NCI-H2029 treated with DMSO at 0.1 percent for 48 hours (cell line): Measurements from ENCODE around the gene HSH2D.

Experiments
- DNase-seq: peaks from one replicate; lab custom pipeline; 2025; lab: John Stamatoyannopoulos, UW

HSH2D gene

GRCh38 chr19:16197622-16198369 lies 54.3 kb downstream of the HSH2D start, which contains the start of gene AP1M1:
AP1M1 (plus strand) TSS chr19:16197911; CDS start chr19:16198027, 116 bp downstream.
- DNase-seq, result peak; percentile 88

DNA sequence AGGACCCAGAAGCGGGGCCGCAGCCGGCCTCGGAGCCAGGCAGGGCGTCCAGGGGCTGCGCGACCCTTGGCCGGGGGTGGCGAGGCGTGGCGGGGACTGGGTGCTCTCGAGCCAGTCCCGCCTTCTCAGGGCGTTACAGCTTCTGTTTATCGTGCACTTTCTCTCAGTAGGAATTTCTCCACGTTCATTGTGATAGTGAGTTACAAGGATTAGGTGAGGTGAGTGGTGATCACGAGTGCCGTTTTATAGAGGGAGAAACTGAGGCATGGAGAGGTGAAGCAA lies 54.8 kb downstream of the HSH2D start:
- DNase-seq, result no peak

- no peak for DNase-seq
These were observed 55.9 kb downstream of the HSH2D start for GRCh38 chr19:16199275-16199932.

DNA sequence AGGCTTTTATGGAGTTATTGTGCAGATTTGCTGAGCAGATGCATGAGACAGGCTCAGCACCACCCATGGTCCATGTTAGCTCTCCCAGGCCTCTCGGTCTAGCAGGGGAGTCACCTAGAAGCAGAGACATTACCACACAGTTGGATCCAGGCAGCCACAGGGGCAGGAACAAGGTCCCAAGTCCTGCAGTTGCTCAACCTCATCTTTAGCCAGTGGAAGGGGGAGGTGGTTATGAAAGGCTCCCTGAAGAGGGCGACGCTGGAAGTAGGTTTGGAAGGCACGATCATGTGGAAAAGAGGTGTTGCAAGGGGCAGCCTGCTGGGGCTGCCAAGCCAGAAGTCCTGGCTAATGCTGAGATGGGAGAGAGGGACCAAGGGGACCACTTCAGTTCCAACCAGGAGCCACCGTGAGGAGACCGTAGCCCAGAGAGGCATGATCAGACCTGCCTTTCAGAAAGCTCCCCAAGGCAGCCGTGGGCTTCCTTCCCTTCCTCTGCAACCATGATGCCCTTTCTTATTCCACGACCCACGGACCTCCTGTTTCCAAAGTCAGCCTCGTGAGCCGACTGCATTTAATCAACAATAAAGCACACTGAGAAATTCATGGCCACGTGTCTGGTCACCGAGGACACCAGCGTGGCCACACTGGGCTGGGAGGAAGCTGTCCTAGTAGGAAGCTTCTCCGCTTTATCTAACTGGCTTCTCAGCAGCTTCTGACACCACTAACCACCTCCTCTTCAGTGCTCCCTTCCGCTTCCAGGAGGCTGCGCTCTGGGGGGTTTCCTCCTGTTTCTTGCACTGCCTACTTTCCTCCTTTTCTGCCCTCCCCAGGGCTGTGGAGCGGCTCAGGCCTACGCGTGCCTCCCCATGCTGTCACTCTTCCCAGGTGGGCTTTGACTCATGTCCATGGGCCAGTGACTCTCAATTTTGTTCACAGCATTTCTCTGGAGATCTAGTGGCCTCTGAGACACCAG lies 56.8 kb downstream of the HSH2D start:
- DNase-seq, result no peak

DNA sequence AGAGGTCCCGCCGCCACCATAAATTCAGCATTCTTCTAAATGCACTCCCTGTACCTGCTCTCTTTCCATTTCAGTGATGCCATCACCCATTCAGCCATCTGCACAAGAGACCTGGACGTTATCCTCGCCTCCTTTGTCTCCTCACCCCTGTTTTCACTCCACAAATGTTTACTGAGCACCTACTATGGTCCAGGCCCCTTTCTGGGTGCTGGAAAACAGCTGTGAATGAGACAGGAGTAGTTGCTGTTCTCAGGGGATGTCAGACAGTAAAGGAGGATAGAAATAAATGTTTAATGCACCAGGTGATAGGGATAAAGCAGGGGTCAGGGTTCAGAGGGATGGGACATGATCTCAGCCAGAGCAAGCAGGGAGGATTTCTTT lies 57.5 kb downstream of the HSH2D start:
- no peak for DNase-seq

GRCh38 chr19:16202320-16203255 lies 59.1 kb downstream of the HSH2D start:
- no peak for DNase-seq

DNA sequence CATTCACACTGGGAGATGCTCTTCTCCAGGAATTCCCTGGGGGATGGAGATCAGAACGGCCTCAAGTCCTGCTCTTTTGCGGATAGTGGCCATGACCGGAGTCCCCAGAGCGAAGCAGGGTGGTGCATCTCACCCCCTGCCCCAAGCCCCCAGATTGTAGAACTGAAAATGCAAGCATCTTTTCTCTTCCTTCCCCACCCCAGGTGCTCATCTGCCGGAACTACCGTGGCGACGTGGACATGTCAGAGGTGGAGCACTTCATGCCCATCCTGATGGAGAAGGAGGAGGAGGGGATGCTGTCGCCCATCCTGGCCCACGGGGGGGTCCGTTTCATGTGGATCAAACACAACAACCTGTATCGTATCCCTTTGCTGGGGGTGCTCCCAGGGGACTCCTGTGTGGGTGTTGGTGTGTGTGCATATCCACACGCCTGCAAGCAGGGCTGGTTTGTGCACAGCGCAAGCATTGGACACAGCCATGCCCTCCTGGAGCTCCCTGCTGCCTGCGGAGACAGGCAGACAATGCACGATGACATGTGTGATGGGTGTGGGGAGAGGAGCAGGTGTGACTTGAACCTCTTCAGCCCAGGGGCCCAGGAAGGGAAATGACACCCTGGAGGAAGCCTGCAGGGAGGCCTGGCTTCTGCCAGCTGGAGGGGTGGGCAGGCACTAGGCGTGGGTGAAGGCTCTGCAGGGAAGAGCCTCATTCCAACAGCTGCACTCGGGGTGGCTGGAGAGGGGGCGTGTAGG lies 59.9 kb downstream of the HSH2D start:
- no peak for DNase-seq

DNA sequence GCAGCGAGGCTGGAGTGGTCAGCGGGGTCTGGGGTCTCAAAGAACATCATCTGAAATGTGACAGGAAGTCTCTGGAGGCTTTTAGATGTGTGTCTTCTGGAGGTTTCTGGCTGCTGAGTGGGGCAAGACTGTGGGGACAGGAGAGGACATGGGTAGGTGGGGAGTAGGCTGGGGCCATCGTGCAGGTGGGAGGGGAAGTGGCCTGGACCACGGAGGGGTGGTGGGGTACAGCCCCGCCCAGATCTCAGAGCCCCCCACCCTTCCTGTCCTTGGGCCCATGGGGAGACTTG lies 60.5 kb downstream of the HSH2D start:
- DNase-seq, result no peak

DNA sequence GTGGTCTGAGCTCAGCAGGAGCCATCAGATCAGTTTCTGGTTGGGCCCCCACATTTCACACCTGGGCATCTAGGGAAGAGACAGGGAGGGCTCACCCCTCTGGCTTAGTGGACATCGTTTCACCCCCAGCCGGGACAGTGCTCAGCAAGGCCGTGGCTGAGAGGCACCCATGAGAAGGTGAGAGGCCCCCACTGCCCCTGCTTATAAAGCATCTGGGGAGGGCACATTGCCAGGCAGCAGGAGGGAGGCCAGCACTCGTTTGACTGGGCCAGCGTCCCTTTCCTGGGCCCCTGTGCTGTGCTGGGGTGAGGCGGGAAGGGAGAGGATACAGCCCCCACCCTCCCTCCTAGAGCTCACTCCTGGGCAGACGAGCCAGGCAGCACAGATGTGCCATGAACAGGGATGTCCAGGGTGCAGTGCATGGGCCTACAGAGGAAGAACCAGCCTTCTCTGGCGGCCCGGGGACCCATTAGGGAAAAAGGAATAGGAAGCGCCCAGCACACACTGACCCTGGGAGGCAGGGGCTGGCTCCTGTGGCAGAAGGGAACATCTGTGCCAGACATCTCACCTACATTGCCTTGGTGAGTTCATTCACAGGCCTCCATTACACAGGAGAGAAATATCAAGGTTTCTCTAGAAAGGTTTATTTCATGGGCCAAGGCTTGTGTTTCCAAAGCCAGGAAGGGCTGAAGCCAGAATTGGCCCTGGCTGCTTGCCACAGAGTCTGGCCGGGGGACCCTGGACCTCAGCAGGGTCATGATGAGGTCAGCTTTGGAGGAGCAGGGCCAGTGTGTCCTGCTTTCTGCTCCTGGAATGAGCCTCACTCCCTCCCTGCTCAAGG lies 61.9 kb downstream of the HSH2D start:
- DNase-seq, result no peak

- DNase-seq, result no peak
These were observed 62.6 kb downstream of the HSH2D start for GRCh38 chr19:16206046-16206605.

DNA sequence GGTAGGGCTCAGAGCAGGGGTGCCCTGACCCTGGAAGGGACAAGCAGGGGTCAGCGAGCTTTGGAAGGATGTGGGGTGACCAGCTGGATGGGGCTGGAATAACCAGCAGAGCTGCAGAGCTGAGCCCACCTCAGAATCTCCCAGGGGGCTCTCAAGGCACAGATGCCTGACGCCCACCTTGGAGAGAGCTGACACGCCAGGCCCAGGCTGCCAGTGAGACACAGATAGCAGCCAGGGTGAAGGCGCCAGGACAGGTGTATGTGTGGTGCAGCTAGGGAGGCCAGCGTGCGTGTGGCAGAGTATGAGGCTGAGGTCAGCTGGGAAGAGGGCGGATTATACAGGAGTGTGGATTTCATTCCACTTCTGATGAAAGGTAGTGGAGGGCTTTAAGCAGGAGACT lies 63.2 kb downstream of the HSH2D start:
- DNase-seq, result no peak

GRCh38 chr19:16207063-16207462 lies 63.6 kb downstream of the HSH2D start:
- no peak for DNase-seq

- no peak for DNase-seq
These were observed 64.1 kb downstream of the HSH2D start for GRCh38 chr19:16207490-16208025.
